GM23248 (cell line): ENCODE results near the gene CAMTA1.

Experiments
- EZH2 ChIP-seq: fragments of 200-600 bp; sonication (generic); IDR thresholded peaks from 2 replicates; pipeline ENCODE4 v1.6.1; 2018; ENCODE audit warnings: antibody characterized with exemption, mild to moderate bottlenecking; ENCODE audit not compliant: insufficient read depth, poor library complexity, severe bottlenecking
- EZH2phosphoT487 ChIP-seq: fragments of 200-600 bp; sonication (generic); IDR thresholded peaks from 2 replicates; pipeline ENCODE4 v1.6.1; 2018; ENCODE audit warnings: antibody characterized with exemption, moderate library complexity, mild to moderate bottlenecking, low read depth; ENCODE audit not compliant: insufficient read depth

GRCh38 chr1:6788946-6789345 is 3.7 kb downstream of the CAMTA1 start:
- no peak for TF ChIP-seq EZH2phosphoT487
- no peak for TF ChIP-seq EZH2
